GM18858 (cell line): ENCODE measurements around the gene CADPS.

ENCODE experiments used
- ATAC-seq: cut with Tn5 transposase; IDR thresholded peaks from one replicate; pipeline ENCODE4 v1.9.1; 2021; ENCODE audit not compliant: unreplicated experiment

The CADPS gene

GRCh38 chr3:62757045-62757444 lies 118.2 kb downstream of the CADPS start:
- no peak for ATAC-seq

DNA sequence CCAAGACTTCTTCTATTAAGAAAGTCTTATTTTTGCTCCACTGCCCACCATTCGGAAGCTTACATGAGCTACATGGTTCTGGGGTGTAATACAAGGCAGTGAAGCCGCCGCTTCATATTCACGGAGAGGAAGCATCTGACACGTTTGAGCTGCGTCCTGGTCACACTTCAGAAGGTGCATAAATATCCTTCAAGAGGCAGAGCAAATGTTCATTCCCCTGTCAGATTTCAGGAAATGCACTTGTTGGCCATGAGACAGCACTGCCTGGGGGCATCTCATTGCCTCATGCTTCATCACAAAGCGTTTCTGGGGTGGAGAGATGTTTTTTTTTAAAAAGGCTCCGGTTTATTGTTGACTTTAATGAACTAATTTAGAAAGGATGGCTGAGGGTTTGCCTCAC lies 119.9 kb downstream of the CADPS start:
- no peak for ATAC-seq

DNA sequence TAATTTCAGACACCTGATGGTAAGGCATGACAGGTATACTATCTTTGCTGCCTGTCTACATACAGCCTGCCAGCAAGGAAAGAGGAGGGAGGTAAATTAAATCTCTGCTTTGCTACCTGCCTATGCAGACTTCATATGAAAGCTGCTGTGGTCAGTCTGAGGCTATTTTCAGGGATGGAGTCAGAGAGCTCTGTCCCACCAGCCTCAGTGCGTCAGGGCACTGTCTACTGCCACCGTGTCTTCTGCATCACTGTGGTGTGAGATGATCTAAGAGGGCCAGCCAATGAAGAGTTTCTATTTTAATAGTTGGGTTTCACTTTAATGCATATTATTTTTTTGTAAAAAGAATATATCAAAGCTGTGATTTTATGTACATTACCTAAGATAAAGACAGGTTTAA lies 125.6 kb downstream of the CADPS start:
- ATAC-seq = no peak

- ATAC-seq = no peak
These were observed 126.1 kb downstream of the CADPS start for GRCh38 chr3:62749130-62749529.

DNA sequence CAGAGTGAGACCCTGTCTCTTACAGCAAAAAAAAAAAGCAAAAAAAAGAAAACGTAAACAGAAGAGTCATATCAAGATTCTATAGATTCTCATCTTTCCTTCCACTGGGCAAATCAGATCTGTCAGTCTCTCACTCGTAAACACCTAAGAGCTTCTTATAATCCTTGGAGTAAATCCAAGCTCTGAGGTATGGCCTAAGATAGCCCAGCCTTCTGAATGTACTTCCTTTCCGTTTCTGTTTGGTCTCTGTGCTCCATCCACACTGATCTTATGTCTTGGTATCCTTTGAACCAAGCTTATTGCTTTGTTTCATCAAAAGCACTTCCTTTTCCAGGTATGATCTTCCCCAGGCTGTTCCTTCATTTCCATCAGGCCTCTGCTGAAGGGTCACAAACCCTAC lies 137.8 kb downstream of the CADPS start:
- ATAC-seq = no peak

GRCh38 chr3:62735510-62735909 lies 139.7 kb downstream of the CADPS start:
- no peak for ATAC-seq

DNA sequence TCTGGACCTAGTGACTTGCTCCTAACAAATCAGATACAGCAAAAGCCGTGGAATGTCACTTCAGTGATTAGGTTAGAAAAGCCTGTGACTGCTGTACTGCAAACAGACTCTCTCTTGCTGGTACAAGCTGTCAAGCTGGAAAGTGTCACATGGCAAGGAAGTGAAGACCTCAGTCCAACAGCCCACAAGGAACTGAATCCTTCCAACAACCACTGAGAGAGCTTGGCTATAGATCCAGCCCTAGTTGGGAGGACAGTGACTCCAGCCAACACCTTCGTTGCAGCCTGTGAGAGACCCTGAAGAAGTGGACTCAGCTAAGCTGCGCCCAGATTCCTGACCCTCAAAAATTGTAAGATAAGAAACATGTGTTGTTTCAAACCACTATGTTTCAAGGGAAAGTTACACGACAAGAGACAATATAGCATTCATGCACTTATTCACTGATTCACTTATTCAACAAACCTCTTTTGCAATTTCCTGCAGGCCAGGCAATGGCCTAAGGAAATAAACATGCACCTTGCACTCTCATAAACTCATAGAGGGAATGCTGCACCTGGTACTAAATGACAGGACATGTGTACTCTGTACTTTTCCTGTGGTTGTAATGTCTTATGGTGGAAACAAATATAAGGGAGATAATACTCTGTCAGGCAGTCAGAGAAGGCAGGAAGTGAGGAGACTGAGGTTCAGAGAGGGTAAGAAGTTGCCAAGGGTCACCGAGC lies 142.9 kb downstream of the CADPS start:
- ATAC-seq = no peak

- ATAC-seq = no peak
These were observed 147.2 kb downstream of the CADPS start for GRCh38 chr3:62727981-62728380.

- no peak for ATAC-seq
These were observed 147.7 kb downstream of the CADPS start for GRCh38 chr3:62727536-62727935.

DNA sequence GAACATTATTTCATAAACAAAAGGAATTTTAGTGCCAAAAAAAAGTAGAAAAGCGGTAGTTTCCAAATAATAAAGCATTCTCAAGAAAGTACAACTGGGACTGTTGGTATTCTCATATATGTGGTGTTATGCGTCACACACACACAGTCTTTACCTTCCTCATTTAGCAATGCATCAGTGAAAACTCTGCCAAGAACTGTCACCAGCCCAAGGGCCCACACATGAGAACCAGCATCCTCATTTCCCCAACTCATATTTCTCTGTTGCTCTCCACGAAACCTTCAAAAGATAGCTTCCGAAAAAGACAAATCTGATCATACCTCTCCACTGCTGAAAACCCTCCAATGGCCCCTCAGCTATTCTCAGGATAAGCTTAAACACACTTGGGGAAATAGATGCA lies 150.7 kb downstream of the CADPS start:
- ATAC-seq = no peak

DNA sequence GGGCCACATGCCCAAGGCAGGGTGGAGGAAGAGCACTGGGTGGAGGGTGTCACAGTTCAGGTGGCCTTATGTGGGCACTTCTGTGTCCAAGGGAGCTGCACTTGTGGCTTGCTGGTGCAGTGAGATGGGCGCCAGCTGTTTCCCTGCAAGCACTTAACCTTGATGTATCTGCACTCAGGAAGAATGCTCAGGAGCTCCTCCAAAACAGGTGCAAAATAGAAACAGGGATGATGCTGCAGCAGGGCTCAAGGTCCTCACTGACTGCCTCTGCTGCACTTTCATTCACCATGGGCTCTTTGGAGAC lies 151.3 kb downstream of the CADPS start:
- ATAC-seq = no peak

GRCh38 chr3:62723166-62723913 lies 151.9 kb downstream of the CADPS start:
- ATAC-seq = no peak

- ATAC-seq = no peak
These were observed 152.9 kb downstream of the CADPS start for GRCh38 chr3:62722344-62722743.

- ATAC-seq = no peak
These were observed 156.5 kb downstream of the CADPS start for GRCh38 chr3:62718515-62719320.

GRCh38 chr3:62718011-62718410 lies 157.2 kb downstream of the CADPS start:
- ATAC-seq = no peak

- no peak for ATAC-seq
These were observed 162.5 kb downstream of the CADPS start for GRCh38 chr3:62712746-62713145.

- ATAC-seq = no peak
These were observed 164.5 kb downstream of the CADPS start for GRCh38 chr3:62710751-62711150.

DNA sequence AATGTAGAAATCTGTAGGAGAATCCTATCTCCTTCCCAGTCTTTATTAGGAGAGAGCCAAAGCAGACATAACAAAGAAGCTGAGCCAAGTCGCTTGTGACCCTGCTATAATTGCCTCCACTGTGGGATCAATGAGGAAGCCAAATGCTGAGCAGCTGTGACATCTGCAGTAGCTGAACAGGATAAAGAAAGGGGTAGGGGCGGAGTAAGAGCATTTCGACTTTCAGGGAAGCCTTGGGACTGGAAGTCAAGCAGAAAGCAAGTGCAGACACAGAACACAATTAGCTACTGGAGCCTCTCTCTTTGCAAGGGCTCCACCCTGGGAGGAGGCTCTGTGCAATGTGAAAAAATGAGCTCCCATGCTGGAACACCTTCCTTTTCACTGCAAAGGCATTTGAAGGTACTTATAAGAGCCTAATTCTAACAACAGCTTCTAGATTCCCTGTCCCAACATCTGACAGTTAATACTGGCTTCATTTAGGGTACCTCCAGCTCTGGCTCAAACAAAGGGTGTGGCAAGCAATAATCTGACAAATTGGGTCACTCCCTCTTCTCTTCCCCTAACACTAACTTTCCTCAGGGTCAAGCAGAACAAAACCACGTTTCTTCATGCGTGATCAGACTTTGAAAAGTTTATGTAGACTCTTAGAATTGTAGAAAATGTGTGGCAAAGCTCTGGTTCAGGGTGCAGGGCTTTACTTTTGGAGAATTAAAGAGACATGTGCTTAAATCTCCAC lies 166.4 kb downstream of the CADPS start:
- no peak for ATAC-seq

GRCh38 chr3:62705721-62706120 lies 169.5 kb downstream of the CADPS start:
- no peak for ATAC-seq

GRCh38 chr3:62703451-62704167 lies 171.6 kb downstream of the CADPS start:
- ATAC-seq = no peak

- no peak for ATAC-seq
These were observed 174.9 kb downstream of the CADPS start for GRCh38 chr3:62700357-62700756.
